ENCODE data around the gene RHBDL3. TPM values are rescaled to one million over a fixed set of nuclear protein-coding genes. Genes with fewer than 3 reads are reported as not detected.

Gene RHBDL3
- total RNA-seq, 4 donors from 2014 or later: 0.29 to 3.8 (median 2.4) TPM; not detected in 1

DNA sequence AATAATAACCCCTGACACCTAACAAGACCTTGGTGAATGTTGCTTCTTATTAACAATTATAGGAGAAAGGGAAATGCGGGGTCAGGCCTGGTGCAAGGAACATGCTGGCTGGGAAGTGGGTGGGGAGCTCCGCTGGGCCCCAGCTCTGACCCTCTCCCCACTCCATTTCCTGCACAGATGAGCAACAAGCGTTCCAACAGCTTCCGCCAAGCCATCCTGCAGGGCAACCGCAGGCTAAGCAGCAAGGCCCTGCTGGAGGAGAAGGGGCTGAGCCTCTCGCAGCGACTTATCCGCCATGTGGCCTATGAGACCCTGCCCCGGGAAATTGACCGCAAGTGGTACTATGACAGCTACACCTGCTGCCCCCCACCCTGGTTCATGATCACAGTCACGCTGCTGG, 23.0 kb downstream of the RHBDL3 start:
- H3K27me3 ChIP-seq: no peaks in the 10 kb centered on the region
- TF ChIP-seq, protein P1, sequence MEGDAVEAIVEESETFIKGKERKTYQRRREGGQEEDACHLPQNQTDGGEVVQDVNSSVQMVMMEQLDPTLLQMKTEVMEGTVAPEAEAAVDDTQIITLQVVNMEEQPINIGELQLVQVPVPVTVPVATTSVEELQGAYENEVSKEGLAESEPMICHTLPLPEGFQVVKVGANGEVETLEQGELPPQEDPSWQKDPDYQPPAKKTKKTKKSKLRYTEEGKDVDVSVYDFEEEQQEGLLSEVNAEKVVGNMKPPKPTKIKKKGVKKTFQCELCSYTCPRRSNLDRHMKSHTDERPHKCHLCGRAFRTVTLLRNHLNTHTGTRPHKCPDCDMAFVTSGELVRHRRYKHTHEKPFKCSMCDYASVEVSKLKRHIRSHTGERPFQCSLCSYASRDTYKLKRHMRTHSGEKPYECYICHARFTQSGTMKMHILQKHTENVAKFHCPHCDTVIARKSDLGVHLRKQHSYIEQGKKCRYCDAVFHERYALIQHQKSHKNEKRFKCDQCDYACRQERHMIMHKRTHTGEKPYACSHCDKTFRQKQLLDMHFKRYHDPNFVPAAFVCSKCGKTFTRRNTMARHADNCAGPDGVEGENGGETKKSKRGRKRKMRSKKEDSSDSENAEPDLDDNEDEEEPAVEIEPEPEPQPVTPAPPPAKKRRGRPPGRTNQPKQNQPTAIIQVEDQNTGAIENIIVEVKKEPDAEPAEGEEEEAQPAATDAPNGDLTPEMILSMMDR (IDR thresholded peaks at IDR 0.05): no peak
- no peak for TF ChIP-seq POLR2A (IDR thresholded peaks at IDR 0.05)

DNA sequence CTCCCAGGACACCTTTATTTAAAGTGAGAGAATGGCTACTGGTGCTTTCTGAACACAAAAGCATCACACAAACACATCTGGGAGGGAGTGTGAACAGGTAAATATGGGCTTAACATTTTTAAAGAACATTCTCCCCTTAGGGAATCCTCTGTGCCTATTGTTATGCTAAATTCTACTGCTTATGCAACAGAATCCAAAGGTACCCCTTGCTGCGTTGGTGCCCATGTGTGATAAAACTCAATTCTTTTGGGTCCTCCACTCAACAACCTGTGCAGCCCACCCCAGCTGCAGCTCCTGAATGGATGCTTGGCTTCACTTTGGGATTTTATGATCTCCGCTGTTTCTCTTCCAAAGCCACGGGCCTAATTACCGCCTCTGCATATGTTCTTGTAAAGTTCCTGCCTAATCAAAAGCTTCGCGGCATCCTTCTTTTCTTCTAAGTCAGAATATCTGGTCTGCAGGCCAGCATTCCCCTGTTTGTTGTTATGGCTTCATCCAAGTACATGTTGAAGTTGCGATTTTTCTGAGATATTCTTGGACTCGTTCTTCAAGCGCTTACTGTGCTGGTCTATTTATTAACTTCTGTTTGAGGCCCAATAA, 23.9 kb downstream of the RHBDL3 start:
- Histone ChIP-seq H3K4me1 (no peaks in the 10 kb centered on the region), H3K4me3 (no peak overlapping the region), H3K36me3 (no peaks in the 10 kb centered on the region), H3K27ac (no peak overlapping the region), H3K27me3 (no peaks in the 10 kb centered on the region), H3K9me3 (no peaks in the 10 kb centered on the region)
- DNase-seq: no peak
- intact Hi-C loops (cut with DNase I; ENCODE audit: low total_unique reads): no loop called here
- TF ChIP-seq, protein P1 (IDR thresholded peaks at IDR 0.05): no peak
- TF ChIP-seq POLR2A (IDR thresholded peaks at IDR 0.05): no peak

More for the DNA sequence above, 23.0 kb downstream of the RHBDL3 start:
- intact Hi-C loops (cut with DNase I; ENCODE audit: low total_unique reads): no loop called here
- Histone ChIP-seq H3K4me1 (no peaks in the 10 kb centered on the region), H3K9me3 (no peaks in the 10 kb centered on the region), H3K4me3 (no peak overlapping the region), H3K27ac (no peak overlapping the region), H3K36me3 (no peaks in the 10 kb centered on the region)
- no peak for DNase-seq

DNA sequence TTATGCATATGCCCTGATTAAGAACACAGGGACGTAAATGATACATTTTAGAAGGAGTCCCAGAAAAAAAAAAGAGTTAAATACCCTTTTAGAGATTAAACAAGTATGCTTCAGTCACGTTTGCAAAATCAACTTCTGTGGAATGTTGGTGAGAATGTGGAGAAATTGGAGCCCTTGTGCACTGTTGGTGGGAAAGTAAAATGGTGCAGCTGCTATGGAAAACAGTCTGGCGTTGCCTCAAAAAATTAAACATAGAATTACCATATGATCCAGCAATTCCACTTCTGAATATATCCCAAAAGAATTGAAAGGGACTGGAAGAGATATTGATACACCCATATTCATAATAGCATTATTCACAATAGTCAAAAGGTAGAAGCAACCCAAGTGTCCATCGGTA, 26.5 kb downstream of the RHBDL3 start:
- H3K9me3 ChIP-seq: no peaks in the 10 kb centered on the region
- H3K36me3 ChIP-seq: no peaks in the 10 kb centered on the region
- DNase-seq: no peak
- H3K4me1 ChIP-seq: no peaks in the 10 kb centered on the region
- intact Hi-C loops (cut with DNase I; ENCODE audit: low total_unique reads): no loop called here
- TF ChIP-seq POLR2A (IDR thresholded peaks at IDR 0.05): no peak
- TF ChIP-seq, protein P1 (IDR thresholded peaks at IDR 0.05): no peak
- no peaks in the 10 kb centered on the region for H3K27me3 ChIP-seq
- H3K4me3 ChIP-seq: no peak overlapping the region
- no peak overlapping the region for H3K27ac ChIP-seq

DNA sequence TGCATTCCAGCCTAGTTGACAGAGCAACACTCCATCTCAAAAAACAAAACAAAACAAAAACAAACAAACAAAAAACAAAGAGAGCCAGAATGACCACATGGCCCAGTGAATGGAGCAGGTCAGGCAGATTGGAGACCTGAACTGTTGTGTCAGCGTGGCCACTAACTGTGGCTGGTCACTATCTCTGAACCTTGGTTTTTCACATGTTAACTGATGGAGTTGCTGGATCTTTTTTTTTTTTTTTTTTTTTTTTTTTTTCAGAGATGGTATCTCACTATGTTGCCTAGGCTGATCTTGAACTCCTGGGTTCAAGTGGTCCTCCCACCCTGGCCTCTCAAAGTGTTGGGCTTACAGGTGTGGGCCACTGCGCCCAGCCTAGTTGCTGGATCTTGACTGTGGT, 31.8 kb downstream of the RHBDL3 start:
- Histone ChIP-seq H3K9me3 (no peaks in the 10 kb centered on the region), H3K27me3 (no peaks in the 10 kb centered on the region), H3K4me3 (no peak overlapping the region), H3K27ac (no peak overlapping the region), H3K4me1 (no peaks in the 10 kb centered on the region), H3K36me3 (no peaks in the 10 kb centered on the region)
- DNase-seq: no peak
- TF ChIP-seq POLR2A (IDR thresholded peaks at IDR 0.05): no peak
- TF ChIP-seq, protein P1 (IDR thresholded peaks at IDR 0.05): no peak
- intact Hi-C loops (cut with DNase I; ENCODE audit: low total_unique reads): no loop called here

DNA sequence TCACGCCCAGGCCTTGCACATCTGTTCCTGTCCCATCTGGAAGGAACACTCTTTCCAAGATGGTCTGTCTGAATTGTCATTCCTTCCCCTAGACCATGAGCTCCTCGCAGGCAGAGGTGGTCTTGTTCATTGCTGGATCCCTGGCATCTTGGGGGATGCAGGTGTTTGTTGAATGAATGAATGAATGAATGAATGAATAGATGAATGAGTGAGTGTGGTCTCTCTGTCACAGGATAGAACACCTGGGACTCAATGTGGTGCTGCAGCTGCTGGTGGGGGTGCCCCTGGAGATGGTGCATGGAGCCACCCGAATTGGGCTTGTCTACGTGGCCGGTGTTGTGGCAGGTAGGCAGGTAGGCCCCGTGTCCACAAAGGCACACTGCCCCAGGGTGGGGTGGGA, 32.2 kb downstream of the RHBDL3 start:
- TF ChIP-seq POLR2A (IDR thresholded peaks at IDR 0.05): no peak
- TF ChIP-seq, protein P1 (IDR thresholded peaks at IDR 0.05): no peak

More for the DNA sequence above, 32.2 kb downstream of the RHBDL3 start:
- Histone ChIP-seq H3K4me1 (no peaks in the 10 kb centered on the region), H3K4me3 (no peak overlapping the region), H3K27ac (no peak overlapping the region), H3K27me3 (no peaks in the 10 kb centered on the region), H3K36me3 (no peaks in the 10 kb centered on the region), H3K9me3 (no peaks in the 10 kb centered on the region)
- intact Hi-C loops (cut with DNase I; ENCODE audit: low total_unique reads): no loop called here
- no peak for DNase-seq

Data from uterus (tissue), 4 donors.